Stimulated activated CD4-positive, alpha-beta T cell treated with anti-CD3 and anti-CD28 coated beads, TNF-alpha, amount 100 ng/mL, for 1 hour (primary cell): Measurements from ENCODE around the gene CTXN1.
"Not testable (repeated sequence)": the region's sequence is repeated elsewhere in the genome, so short reads cannot be mapped to it uniquely, and the experiment has no call there.

Source experiments
- DNase-seq, 3 donors: peaks; one replicate each; pipeline ENCODE4 v3.0.0-alpha.2; 2020; ENCODE audit warnings: low read depth in 3 of 3, low spot score in 1 of 3

The CTXN1 gene

DNA sequence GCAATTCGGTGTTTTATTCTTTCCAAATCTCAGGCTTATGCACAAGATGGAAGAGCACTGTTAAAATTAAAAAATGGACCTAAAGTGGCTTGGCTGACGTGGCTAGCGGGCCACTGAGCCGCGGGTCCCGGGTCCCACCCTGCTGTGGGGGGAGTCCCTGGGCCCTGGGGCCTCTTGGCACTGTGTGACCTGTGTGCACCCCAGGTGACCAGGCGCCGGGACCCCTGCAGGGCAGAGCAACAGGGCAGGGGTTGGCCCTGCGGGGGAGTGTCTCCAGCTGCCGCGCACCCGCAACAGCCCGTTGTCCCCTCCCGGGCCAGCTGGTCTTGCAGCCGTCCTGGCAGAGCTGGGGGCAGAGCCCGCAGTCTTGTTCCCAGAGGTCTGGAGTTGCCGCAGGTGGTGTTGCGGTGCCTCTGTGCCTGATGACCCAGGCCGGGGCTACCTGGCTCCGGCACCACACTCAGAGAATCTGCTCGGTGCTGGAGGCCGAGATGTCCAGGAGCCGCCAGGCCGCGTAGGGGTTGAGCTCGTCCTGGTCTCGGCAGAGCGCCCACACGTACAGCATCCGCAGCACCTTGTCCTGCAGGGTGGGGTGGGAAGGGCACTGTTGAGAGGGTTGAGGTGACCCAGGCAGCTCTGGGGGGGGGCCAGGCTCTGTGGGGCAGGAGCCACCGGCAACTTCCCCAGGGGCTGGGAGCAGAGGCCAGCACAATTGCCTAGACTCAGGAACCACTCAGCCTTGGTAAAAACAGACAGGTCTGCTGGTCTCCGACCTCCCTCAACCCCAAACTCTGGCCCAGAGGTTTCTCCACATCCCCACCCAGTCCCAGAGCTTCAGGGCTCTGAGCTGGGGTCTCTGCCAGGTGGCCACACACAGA, 1.0 kb upstream of the CTXN1 start:
- no peak for DNase-seq

DNA sequence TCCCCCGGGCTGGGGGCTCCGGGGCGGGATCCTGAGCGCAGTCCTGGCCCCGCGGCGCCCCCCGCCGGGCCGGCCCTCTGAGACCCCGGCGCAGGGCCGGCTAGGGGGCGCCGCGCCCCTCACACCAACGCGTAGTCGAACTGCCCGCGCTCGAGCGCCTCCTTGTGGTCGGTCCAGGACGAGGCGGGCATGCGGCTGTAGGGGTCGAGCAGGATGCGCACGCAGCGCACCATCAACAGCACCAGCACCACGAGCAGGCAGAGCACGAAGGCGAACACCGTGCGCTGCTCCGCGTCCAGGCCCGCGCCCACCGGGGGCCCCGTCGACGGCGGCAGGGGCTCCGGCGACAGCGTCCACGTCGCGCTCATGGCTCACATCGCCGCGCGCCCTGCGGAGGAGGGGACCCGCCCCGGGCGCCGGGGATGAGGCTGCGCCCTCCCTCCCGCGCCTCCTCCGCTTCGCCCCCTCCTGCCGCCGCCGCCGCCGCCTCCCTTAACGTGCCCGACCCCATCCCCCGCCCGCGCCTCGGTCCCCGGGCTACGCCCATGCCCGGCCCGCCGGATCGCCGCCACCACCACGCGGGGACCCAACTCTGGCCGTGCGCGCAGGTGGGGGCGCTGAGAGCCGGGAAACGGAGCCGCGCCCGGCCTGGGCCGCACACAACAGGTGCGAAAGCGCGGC, 624 bp downstream of the CTXN1 start:
- DNase-seq, result peak; percentile 34 to 71 (median 53)

DNA sequence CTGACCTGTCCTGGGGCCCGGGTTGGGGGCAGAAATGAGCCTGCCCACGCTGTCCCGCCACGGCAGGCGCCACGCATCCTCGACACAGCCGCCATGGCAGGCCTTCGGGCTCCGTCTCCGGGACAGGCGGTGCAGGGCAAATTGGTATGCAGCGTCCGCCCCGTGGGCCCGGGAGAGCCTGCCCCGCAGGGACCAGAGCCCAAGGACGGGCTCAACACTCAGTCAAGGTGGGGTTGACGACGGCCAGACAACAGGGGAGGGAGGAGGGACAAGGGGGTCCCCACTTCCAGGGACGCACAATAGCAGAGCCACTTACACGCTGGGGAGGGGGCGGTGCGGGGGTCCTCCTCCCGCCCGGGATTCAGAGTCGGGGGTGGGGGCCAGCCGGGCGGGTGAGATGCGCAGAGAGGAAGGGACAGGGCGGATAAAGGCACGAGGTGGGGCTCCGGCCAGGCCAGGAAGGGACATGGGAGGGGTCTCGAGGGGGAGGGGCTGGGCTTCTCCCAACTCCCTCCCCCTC, 1.2 kb downstream of the CTXN1 start:
- DNase-seq, result no peak

DNA sequence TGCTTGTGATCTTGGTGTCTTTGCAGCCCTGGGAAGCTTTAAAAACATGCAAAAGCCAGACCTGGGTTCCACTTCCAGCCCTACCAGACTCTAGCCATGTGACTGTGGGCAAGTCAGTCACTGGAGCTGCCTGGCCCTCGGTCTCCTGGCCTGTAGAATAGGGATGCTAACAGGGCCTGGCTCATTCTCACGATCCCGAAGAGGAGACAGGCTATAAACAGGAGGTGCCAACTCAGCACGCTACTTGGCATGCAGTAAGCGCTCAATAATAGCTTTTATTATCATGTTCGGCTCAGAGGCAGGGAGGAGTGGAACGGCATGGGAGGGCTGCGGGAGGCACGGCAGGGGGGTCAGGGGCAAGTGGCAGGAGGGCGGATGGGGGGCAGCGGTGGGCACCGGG, 1.7 kb downstream of the CTXN1 start:
- no peak for DNase-seq

DNA sequence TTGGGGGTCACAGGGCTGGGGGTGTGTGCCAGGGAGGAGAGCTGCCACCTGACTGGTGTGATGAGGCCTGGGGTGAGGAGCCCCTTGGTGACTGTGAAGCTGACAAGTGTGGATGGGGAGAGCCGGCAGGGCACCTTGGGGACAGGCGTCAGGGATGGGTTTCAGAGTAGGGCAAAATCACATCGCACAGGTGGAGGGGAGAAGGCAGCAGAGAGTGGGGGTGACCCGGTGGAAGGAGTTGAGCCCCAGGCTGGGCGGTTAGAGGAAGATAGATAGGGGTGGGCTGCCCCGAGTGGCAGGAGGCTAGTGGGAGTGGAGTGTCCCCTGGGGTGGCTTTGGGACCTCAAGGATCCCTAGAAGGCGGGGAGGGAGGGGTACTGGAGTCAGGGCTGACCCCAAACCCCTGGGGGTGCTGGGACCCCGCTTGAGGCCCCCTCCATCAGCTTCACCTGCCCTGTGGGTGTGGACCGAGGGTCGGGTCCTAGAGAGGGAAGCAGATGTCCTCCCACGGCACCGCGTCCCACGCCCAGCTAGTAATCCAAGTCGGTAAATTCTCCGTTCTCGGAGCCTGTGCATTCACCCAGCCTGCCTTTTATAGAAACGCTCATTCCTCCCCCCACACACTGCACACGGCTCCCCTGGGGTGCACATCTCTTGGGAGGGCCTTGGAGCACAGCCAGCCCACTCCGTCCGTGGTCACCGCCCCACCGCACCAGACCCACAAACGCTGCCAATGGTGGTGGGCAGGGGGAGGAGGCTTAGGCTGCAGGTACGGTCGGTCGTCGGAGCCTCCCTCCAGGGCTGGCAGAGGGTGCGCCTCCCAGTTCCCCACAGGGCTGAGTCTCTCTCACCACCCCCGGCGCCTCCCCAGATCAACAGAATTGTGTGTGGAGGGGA, 2.4 kb downstream of the CTXN1 start:
- no peak for DNase-seq

DNA sequence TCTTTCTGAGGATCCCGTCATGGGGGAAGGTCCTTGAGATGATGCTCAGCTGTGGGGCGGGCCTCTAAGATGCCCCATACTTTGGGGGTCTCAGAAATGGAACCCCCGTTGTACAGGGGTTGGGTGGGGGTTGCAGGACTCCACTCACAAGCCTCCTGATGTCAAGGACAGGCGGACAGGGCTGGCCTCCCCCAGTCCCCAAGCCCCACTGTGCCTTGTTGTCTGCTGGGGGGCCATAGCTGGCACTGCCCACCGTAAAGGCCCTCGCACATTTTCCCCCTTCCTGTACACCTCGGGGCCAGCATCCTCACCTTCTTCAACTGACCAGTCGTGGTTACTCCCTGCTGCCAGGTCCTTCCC, 3.1 kb downstream of the CTXN1 start:
- DNase-seq, result no peak

DNA sequence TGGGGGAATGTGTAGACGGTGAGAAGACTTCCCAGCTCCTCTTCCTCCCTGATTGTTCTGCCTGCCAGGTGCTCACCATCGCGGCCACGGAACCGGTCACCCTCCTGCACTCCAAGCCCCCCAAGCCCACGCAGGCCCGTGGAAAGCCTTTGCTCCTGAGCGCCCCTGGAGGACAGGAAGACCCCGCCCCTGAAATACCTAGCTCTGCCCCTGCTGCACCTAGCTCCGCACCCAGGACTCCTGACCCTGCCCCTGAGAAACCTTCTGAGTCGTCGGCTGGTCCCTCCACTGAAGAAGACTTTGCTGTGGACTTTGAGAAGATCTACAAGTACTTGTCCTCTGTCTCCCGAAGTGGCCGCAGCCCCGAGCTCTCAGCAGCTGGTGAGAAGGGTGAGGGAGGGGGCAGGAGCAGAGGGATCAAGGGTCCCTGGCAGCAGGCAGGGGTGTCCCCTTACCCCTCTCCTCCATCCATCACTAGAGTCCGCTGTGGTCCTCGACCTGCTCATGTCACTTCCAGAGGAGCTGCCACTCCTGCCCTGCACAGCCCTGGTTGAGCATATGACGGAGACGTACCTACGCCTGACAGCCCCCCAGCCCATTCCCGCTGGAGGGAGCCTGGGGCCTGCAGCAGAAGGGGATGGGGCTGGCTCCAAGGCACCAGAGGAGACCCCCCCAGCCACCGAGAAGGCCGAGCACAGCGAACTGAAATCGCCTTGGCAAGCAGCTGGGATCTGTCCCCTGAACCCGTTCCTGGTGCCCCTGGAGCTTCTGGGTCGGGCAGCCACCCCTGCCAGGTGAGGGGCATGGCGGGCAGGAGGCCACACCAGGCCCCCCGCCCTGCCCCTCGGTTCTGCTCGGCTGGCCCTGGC, 3.7 kb downstream of the CTXN1 start:
- DNase-seq, result no peak

DNA sequence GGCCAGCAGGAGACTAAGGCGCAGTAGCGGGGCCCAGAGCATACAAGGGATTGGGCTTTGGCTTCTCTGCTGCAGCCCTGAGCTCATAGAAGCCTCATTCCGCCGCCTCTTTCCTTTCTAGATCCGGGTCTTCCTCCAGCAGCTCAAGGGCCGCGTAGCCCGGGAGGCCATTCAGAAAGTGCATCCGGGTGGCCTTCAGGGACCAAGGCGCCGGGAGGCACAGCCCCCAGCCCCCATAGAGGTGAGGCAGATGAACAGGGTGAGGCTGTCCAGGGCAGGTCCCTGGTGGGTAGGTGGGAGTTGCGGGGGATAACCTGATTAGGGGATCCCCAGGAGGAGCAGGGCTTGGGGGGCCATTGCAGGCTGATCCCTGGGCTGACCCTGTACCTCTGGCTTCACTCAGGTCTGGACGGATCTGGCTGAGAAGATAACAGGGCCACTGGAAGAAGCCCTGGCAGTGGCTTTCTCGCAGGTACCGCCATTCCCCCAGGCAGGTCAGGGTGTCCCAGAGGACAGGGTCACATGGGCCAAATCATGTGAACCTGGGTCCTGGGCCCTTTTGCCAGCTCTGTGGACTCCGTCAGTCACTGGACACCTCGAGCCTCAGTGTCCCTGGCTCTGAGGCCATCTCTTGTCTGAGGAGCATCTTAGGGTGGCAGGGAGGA, 4.5 kb downstream of the CTXN1 start:
- no peak for DNase-seq

DNA sequence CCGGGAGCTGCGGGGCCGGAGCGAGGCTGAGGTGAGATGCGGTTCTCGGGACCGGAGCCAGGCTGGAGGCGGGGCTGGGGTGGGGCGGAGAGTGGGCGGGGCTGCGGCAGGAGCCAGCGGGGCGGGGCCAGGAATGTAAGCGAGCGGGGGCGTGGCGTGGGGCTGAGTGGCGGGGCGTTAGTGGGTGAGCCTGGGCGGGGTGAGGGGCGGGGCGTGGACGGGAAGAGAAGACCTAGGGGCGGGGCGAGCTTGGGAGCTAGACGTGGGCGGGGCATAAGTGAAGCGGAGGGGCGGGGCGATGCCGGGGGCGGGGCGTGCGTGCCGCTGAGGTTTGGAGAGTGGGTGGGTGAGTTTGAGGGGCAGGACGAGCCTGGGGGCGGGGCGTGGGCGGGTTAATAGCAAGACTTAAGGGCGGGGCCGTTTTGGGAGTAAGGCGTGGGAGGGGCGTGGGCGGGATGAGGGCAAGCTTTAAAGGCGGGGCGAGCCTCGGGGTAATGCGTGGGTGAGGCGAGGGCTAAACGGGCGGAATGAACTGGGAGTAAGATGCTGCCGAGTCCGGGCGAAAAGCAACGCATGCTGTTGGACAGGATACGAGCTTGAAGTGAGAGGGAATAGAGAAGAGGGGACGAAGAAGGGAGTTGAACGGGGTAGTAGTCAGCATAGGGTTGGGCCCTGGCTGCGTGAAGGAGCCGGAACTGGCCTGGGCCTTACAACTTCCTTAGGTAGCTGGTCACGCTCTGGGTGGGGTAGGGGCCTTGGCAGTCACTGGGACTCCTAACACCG, 5.2 kb downstream of the CTXN1 start:
- DNase-seq, result peak; percentile 99 to 100 (median 100)

DNA sequence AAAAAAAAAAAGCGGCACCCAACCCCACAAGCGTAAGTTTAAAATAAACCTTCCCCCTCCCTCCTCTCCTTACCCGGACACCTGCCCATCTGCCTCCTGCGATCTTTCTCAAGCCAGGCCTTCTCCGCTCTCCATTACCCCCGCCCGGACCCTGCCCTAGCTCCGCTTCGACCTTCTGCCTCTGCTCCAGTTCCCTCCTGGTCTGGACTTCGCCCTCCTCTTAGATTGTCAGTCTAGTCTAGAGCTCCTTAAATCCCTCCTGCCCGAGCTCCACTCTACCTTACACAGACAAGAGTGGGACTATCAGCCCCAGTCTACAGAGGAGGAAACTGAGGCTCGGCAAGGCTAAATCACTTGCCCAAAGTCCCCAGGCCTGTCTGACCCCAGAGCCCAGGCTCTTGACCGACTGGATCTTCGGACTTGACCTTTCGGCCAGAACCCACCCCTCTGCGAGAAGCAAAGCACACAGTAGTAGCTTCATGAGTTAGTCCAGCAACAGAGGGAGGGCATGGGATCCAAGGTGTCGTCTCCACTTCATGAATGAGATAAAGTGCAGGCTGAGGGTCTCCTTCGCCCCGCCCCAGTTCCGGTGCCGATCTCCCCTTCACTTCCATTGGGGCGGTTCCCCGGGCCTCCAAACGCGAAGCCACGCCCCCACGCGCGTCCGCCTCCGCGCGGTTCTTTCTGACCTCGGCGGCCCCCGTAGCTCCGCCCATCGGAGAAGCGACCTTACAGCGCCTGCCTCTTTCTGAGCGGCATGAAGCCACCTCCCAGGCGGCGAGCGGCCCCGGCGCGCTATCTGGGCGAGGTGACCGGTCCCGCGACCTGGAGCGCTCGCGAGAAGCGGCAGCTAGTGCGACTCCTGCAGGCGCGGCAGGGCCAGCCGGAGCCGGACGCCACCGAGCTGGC, 6.1 kb downstream of the CTXN1 start, which contains the start of gene SNAPC2:
Gene SNAPC2, plus strand, starts transcription at position 729 of the 909 bp plus-strand sequence. Its CDS starts 29 bp downstream, at position 758.
- DNase-seq, result peak; percentile 89 to 93 (median 91)

DNA sequence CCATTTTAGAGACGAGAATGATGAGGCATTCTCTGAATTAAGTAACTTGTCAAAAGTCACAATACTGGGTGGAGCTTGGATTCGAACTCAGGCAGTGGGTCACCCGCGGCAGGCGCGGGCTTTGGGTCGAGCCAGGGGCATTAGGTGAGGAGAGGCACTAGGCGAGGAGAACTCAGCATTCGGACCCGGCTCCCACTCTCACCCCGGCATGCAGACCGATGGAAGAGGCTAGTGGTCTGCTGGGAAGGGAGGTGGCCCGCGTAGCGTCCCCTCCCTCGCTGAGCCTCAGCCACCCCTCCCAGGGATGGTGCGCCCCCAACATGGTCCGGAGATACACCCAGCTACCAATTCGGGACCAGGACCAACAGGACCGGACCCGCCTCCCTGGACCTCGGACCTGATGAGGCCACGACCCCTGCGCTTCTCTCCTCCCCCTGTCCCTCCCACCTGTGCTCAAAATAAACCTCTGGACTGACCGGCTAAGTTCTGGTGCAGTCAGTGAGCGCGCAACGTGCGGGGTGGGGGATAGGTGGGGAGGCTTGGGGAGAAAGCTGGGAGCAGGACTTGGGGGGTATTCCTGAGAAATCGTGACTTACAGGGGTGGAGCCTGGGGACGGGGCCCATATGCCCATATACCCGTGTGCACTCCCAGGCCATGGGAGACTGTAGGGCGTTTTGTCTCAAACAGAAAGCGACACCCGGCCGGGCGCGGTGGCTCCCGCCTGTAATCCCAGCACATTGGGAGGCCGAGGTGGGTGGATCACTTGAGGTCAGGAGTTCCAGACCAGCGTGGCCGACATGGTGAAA, 7.1 kb downstream of the CTXN1 start:
- no peak for DNase-seq

DNA sequence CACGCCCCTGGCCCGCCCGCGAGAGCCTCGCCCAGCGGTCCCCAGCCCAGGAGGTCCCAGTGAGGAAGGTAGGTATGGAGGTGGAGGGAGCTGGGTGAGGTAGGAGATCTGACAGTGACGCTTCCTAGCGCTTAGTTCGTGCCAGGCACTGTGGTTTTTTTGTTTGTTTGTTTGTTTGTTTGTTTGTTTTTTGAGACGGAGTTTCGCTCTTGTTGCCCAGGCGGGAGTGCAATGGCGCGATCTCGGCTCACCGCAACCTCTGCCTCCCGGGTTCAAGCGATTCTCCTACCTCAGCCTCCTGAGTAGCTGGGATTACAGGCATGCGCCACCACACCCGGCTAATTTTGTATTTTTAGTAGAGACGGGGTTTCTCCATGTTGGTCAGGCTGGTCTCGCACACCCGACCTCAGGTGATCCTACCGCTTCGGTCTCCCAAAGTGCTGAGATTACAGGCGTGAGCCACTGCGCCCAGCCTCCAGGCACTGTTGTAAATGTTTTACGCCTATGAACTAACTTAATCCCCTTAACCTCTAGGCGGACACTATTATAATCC, 7.8 kb downstream of the CTXN1 start:
- not testable (repeated sequence) for DNase-seq

DNA sequence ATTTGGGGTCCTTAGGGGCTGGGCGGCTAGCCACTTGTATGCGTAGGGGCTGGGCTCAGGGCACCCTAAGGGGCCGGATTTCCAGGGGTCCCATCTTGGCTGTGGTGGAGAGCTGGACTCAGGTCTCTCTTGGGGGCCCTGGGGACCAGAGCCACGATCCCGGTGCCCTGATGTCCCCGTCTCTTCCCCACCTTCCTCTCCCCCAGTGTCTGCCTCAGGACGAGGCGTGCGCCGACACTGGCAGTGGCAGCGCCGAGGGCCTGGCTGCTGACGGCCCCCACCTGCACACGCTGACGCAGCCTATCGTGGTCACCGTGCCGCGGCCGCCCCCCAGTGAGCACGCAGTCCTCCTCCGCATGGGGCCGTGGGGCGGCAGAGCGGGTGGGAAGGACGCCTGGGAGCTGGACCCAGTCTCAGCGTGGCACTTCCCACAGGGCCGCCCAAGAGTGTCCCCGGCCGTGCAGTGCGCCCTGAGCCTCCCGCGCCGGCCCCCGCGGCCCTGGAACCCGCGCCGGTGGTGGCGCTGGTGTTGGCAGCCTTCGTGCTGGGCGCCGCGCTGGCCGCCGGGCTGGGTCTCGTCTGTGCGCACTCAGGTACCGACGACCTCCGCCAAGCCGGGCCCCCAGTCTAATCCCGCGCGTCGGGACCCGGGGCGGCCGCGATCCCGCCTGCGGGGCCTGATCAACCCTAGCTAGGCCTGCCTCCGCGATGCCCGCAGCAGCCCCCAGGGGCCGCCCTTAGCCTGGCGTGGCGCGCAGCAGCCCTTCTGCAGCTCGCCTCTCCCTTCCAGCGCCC, 8.5 kb downstream of the CTXN1 start:
- peak in 1 of 3 donors; percentile 45 for DNase-seq

DNA sequence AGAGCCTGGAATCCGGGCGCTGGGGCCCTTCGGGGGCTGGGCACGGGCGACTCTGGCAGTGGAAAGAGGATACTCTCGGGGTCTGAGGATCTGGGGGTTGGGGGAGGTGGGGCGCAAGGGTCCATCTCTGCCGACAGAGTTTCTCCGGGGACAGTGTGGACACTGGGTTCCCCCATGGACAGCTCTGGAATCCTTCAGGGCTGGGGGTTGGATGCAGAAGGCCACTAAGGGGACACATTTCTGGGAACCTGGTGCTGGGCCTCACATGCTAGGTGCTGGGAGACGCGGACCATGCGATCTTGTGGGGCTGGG, 9.0 kb downstream of the CTXN1 start:
- no peak for DNase-seq

DNA sequence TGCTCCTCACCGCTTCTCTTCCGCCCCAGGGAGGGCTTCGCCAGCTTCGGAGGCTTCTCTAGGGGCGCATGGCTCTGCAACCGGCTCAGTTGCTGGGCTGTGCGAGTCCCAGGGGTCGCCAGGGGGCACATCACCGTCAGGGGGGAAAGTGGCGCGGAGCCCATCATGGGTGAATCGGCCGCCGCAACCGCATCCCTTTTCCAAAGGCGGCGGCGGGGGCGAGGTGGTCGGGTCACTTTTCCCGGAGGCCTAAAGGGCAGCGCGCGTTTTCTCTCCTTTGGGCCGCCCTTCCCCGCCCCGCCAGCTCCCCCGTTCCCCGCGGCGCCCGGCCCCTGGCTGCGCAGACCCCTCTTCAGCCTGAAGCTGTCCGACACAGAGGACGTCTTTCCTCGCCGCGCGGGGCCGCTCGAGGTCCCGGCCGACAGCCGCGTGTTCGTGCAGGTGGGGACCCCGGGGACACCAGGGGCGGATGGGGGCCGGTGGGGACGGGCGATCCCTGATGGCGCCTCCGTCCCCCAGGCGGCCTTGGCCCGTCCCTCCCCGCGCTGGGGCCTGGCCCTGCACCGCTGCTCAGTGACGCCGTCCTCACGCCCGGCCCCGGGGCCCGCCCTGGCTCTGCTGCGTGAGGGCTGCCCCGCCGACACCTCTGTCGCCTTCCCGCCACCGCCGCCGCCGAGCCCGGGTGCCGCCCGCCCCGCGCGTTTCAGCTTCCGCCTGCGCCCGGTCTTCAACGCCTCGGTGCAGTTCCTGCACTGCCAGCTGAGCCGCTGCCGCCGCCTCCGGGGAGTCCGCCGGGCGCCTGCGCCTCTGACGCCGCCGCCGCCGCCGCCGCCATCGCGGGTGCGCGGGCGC, 9.6 kb downstream of the CTXN1 start:
- peak in 1 of 3 donors; percentile 33 for DNase-seq
